ENCODE measurements around the gene ZNF687.

GRCh38 chr1:151334822-151335221, 52.7 kb downstream of the ZNF687 start:
- TF ChIP-seq CTCF (IDR thresholded peaks at IDR 0.05; ENCODE audit: low read depth, low read length) (no peak), EZH2phosphoT487 (IDR thresholded peaks at IDR 0.05; ENCODE audit: low read depth) (no peak)

Data from OCI-LY3 (cell line).